Gastrocnemius medialis (tissue), 4 donors: Measurements from ENCODE around the gene MYO9A.

ENCODE experiments used
- CTCF ChIP-seq, 5 experiments: fragments of 450-650 bp in 3 of 5; fragments of 200-600 bp in 2 of 5; sonication (generic) in 2 of 5; IDR thresholded peaks in 4 of 5; conservative IDR thresholded peaks in 1 of 5; 1 replicate in 4 of 5; 2 replicates in 1 of 5; pipeline ENCODE4 v1.5.1; 2016 to 2019; ENCODE audit warnings: antibody characterized with exemption in 5 of 5, mild to moderate bottlenecking in 3 of 5, moderate library complexity in 3 of 5
- POLR2A ChIP-seq, 2 donors: fragments of 450-650 bp; IDR thresholded peaks; one replicate each; pipeline ENCODE4 v1.6.1; 2017; ENCODE audit warnings: antibody characterized with exemption in 2 of 2, mild to moderate bottlenecking in 2 of 2, moderate library complexity in 2 of 2

GRCh38 chr15:72140088-72140487 lies 22.1 kb upstream of the MYO9A start:
- TF ChIP-seq CTCF (IDR thresholded peaks at IDR 0.05 in 4 of 5, conservative IDR thresholded peaks at IDR 0.05 in 1 of 5) (no peak), POLR2A (IDR thresholded peaks at IDR 0.05) (no peak)
